NT2/D1 (cell line): ENCODE data around the gene TGFA.

Source experiments
- DNase-seq: peaks from one replicate; pipeline ENCODE4 v3.0.0-alpha.2; 2011; ENCODE audit warnings: low read depth, low spot score
- H3K27me3 ChIP-seq: 2 replicates; pipeline ENCODE4 v1.6.0; 2011; ENCODE audit warnings: mild to moderate bottlenecking; ENCODE audit not compliant: insufficient read length, insufficient read depth
- H3K36me3 ChIP-seq: 2 replicates; pipeline ENCODE4 v1.6.1; 2011; ENCODE audit warnings: mild to moderate bottlenecking, low read length, mixed read lengths; ENCODE audit not compliant: insufficient read depth, insufficient read length
- H3K4me1 ChIP-seq: 2 replicates; pipeline ENCODE4 v1.5.1; 2011; ENCODE audit not compliant: insufficient read depth, insufficient read length
- H3K4me3 ChIP-seq: 2 replicates; pipeline ENCODE4 v1.5.1; 2011; ENCODE audit warnings: low read depth; ENCODE audit not compliant: insufficient read length
- H3K9ac ChIP-seq: 2 replicates; pipeline ENCODE4 v1.6.0; 2011; ENCODE audit warnings: low read depth; ENCODE audit not compliant: insufficient read length
- H3K9me3 ChIP-seq: 2 replicates; pipeline ENCODE4 v1.5.1; 2011; ENCODE audit warnings: mild to moderate bottlenecking, low read length; ENCODE audit not compliant: insufficient read depth
- SUZ12 ChIP-seq: IDR thresholded peaks from 2 replicates; pipeline ENCODE4 v1.6.1; 2011; ENCODE audit not compliant: insufficient read length, insufficient read depth; ENCODE audit errors: extremely low read depth
- YY1 ChIP-seq: IDR thresholded peaks from 2 replicates; pipeline ENCODE4 v1.6.1; 2011; ENCODE audit not compliant: insufficient read length, insufficient read depth
- ZNF274 ChIP-seq: IDR thresholded peaks from 2 replicates; pipeline ENCODE4 v1.6.1; 2011; ENCODE audit warnings: mild to moderate bottlenecking, low read depth, low read length

The TGFA gene

GRCh38 chr2:70463581-70463980, 90.0 kb downstream of the TGFA start:
- Histone ChIP-seq H3K36me3 (no peaks in the 10 kb centered on the region), H3K9ac (no peak overlapping the region), H3K27me3 (no peaks in the 10 kb centered on the region), H3K9me3 (no peaks in the 10 kb centered on the region), H3K4me1 (peaks cover 13% of the 10 kb centered on the region), H3K4me3 (no peak overlapping the region)
- DNase-seq: no peak
- TF ChIP-seq YY1: no peak
- TF ChIP-seq SUZ12: no peak
- no peak for TF ChIP-seq ZNF274

GRCh38 chr2:70461981-70462876, 91.4 kb downstream of the TGFA start:
- TF ChIP-seq ZNF274 (no peak), YY1 (no peak), SUZ12 (no peak)
- H3K9me3 ChIP-seq: no peaks in the 10 kb centered on the region
- H3K4me1 ChIP-seq: peaks cover 16% of the 10 kb centered on the region
- DNase-seq: no peak
- H3K9ac ChIP-seq: no peak overlapping the region
- no peaks in the 10 kb centered on the region for H3K36me3 ChIP-seq
- no peak overlapping the region for H3K4me3 ChIP-seq
- no peaks in the 10 kb centered on the region for H3K27me3 ChIP-seq

- Histone ChIP-seq H3K4me3 (no peak overlapping the region), H3K27me3 (no peaks in the 10 kb centered on the region), H3K9ac (no peak overlapping the region), H3K9me3 (no peaks in the 10 kb centered on the region), H3K36me3 (no peaks in the 10 kb centered on the region), H3K4me1 (peaks cover 16% of the 10 kb centered on the region)
- no peak for TF ChIP-seq YY1
- TF ChIP-seq ZNF274: no peak
- no peak for TF ChIP-seq SUZ12
- DNase-seq: peak; percentile 43
Measured at GRCh38 chr2:70461414-70461813, 92.2 kb downstream of the TGFA start.

GRCh38 chr2:70460333-70460732, 93.3 kb downstream of the TGFA start:
- TF ChIP-seq SUZ12: no peak
- no peak for TF ChIP-seq ZNF274
- no peak for TF ChIP-seq YY1
- Histone ChIP-seq H3K4me3 (no peak overlapping the region), H3K36me3 (no peaks in the 10 kb centered on the region), H3K27me3 (no peaks in the 10 kb centered on the region), H3K9me3 (no peaks in the 10 kb centered on the region), H3K4me1 (peaks cover 16% of the 10 kb centered on the region), H3K9ac (no peak overlapping the region)
- no peak for DNase-seq

- Histone ChIP-seq H3K36me3 (no peaks in the 10 kb centered on the region), H3K4me3 (no peak overlapping the region), H3K9ac (no peak overlapping the region), H3K4me1 (peaks cover 16% of the 10 kb centered on the region), H3K27me3 (no peaks in the 10 kb centered on the region), H3K9me3 (no peaks in the 10 kb centered on the region)
- TF ChIP-seq YY1 (no peak), ZNF274 (no peak), SUZ12 (no peak)
- no peak for DNase-seq
Measured at GRCh38 chr2:70458661-70459060, 95.0 kb downstream of the TGFA start.

GRCh38 chr2:70456585-70457495, 96.8 kb downstream of the TGFA start:
- Histone ChIP-seq H3K36me3 (no peaks in the 10 kb centered on the region), H3K9me3 (no peaks in the 10 kb centered on the region), H3K4me1 (peaks cover 10% of the 10 kb centered on the region), H3K4me3 (no peak overlapping the region), H3K27me3 (no peaks in the 10 kb centered on the region), H3K9ac (no peak overlapping the region)
- no peak for TF ChIP-seq YY1
- TF ChIP-seq SUZ12: no peak
- TF ChIP-seq ZNF274: no peak
- no peak for DNase-seq
